SK-N-SH (cell line): ENCODE measurements around the gene WFDC12.

Source experiments
- CTCF ChIP-seq: fragments of 200-600 bp; sonication (generic); IDR thresholded peaks from 2 replicates; pipeline ENCODE4 v1.6.1; 2017; ENCODE audit warnings: antibody characterized with exemption, mild to moderate bottlenecking, moderate library complexity
- EZH2phosphoT487 ChIP-seq: fragments of 200-600 bp; sonication (generic); IDR thresholded peaks from 2 replicates; pipeline ENCODE4 v1.6.1; 2017; ENCODE audit warnings: low read depth, mixed run types, mild to moderate bottlenecking, antibody characterized with exemption, moderate library complexity, borderline replicate concordance
- FOXJ3 ChIP-seq: sonication (generic); formaldehyde crosslinking; IDR thresholded peaks from 2 replicates; pipeline ENCODE4 v1.5.1; 2020; ENCODE audit warnings: mild to moderate bottlenecking, missing genetic modification reagents
- IRF3 ChIP-seq: fragments of 150-350 bp; IDR thresholded peaks from 2 replicates; pipeline ENCODE4 v1.6.1; 2016; ENCODE audit warnings: mild to moderate bottlenecking, low read depth, low read length
- POLR2AphosphoS5 ChIP-seq: IDR thresholded peaks from 2 replicates; pipeline ENCODE4 v1.6.1; 2012; ENCODE audit warnings: low read depth, low read length
- REST ChIP-seq: IDR thresholded peaks from 2 replicates; pipeline ENCODE4 v1.6.1; 2012; ENCODE audit warnings: mild to moderate bottlenecking, low read depth, low read length, moderate library complexity
- SMC3 ChIP-seq: IDR thresholded peaks from 2 replicates; pipeline ENCODE4 v1.6.1; 2012; ENCODE audit warnings: low read depth, low read length, improper control_type of control experiment
- TAF1 ChIP-seq: IDR thresholded peaks from 2 replicates; pipeline ENCODE4 v1.6.1; 2012; ENCODE audit warnings: low read depth, mild to moderate bottlenecking, low read length, moderate library complexity, borderline replicate concordance
- TEAD4 ChIP-seq: IDR thresholded peaks from 2 replicates; pipeline ENCODE4 v1.4.0; 2012; ENCODE audit warnings: mild to moderate bottlenecking, borderline replicate concordance; ENCODE audit not compliant: insufficient read depth
- TF ChIP-seq, protein P1 (sequence below): IDR thresholded peaks from 2 replicates; pipeline ENCODE4 v1.4.0; 2012; ENCODE audit warnings: low read depth
- TF ChIP-seq, protein P2 (sequence below): IDR thresholded peaks from 2 replicates; pipeline ENCODE4 v1.4.0; 2012; ENCODE audit warnings: low read depth, borderline replicate concordance

DNA sequence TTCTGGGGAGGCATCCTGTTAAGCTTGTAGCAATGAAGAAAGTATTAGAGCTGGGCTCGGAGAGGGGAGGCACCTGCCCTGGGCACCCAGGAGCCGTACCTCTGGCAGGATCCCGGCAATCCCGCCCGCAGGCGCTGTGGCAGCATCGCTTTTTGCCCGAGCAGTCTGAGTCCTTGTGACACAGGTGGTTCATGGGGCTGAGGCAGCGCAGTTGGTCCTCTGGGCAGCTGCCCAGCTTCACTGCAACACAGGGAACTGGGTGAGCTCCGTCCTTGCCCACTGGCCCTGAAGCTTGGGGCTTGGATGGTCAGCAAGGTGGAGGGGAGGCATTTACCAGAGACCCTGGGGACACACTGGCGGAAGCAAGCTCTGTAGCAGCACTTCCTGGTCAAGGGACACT lies 14.0 kb downstream of the WFDC12 start:
- TF ChIP-seq IRF3 (no peak), POLR2AphosphoS5 (no peak), CTCF (no peak), REST (no peak), FOXJ3 (CRISPR knock-in tag) (no peak), TAF1 (no peak), SMC3 (no peak), TEAD4 (no peak), EZH2phosphoT487 (no peak)
- TF ChIP-seq, protein P1, sequence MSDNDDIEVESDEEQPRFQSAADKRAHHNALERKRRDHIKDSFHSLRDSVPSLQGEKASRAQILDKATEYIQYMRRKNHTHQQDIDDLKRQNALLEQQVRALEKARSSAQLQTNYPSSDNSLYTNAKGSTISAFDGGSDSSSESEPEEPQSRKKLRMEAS: no peak
- TF ChIP-seq, protein P2, sequence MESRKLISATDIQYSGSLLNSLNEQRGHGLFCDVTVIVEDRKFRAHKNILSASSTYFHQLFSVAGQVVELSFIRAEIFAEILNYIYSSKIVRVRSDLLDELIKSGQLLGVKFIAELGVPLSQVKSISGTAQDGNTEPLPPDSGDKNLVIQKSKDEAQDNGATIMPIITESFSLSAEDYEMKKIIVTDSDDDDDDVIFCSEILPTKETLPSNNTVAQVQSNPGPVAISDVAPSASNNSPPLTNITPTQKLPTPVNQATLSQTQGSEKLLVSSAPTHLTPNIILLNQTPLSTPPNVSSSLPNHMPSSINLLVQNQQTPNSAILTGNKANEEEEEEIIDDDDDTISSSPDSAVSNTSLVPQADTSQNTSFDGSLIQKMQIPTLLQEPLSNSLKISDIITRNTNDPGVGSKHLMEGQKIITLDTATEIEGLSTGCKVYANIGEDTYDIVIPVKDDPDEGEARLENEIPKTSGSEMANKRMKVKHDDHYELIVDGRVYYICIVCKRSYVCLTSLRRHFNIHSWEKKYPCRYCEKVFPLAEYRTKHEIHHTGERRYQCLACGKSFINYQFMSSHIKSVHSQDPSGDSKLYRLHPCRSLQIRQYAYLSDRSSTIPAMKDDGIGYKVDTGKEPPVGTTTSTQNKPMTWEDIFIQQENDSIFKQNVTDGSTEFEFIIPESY: no peak
